HG03066 (cell line): ENCODE data around the gene ITGA4.

Source experiments
- ATAC-seq: cut with Tn5 transposase; IDR thresholded peaks from one replicate; pipeline ENCODE4 v1.9.1; 2021; ENCODE audit warnings: low read depth; ENCODE audit not compliant: unreplicated experiment

The ITGA4 gene

GRCh38 chr2:181457741-181458425 is 697 bp downstream of the ITGA4 start:
- peak; percentile 9 for ATAC-seq

DNA sequence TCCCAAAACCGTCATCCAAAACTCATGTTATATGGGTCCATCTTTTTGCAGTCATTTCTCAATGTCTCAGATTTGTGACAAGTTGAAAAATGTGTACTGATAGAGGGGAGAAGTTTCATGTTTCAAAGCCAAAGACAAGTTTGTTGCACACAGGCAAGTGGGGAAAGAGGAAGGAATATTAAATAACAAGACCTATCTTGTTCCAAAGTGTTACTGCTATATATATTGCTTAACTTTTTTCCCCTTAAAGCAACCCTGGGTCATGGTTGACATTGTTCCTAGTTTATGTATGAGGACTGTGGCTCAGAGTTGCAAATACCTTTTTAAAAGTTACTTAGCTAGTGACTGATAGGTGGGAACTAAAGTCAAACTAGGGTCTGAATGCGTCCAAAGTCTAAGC is 1.7 kb downstream of the ITGA4 start:
- no peak for ATAC-seq

DNA sequence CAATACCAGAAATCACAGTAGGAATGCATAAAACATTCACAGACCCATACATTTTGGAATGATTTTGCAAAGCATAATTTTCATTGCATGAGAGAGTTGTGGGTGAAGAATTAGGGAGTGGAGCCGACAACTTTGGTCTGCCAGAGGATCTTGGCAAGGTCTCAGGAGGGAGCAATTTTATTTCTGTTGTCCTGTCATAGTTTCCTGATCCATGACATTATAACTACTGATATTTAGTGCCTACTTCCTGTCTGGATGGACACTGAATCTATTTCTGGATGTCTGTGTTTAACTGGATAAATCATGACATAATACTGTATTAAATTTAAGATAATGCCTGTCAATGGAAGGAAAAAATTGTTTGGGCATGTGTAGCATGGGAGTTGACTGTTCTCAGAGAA is 2.4 kb downstream of the ITGA4 start:
- ATAC-seq: no peak

GRCh38 chr2:181461056-181461997 is 4.1 kb downstream of the ITGA4 start:
- ATAC-seq: no peak

GRCh38 chr2:181462033-181462432 is 4.8 kb downstream of the ITGA4 start:
- no peak for ATAC-seq

DNA sequence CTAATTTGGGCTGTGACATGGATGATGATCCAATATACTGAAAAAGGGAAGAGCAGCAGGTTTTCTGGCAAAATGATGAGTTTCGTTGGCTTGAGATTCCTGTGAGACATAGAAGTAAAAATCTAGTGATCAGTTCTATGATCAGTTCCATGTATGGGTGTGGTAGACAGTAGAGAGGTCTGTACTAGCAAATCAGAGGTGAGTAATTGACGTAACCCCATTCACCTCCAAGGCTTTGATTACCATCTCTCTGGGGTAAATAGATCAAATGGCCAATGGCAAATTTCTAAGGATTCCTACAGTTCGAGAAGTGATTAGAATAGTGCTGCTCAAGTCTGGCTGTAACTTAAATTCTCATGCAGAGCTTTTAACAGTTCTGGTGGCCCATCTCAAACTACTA is 6.4 kb downstream of the ITGA4 start:
- ATAC-seq: no peak

- no peak for ATAC-seq
Measured at GRCh38 chr2:181464966-181465365, 7.8 kb downstream of the ITGA4 start.

- ATAC-seq: no peak
Measured at GRCh38 chr2:181465676-181466375, 8.6 kb downstream of the ITGA4 start.

- no peak for ATAC-seq
Measured at GRCh38 chr2:181466661-181467576, 9.7 kb downstream of the ITGA4 start.

GRCh38 chr2:181467966-181468707 is 11.0 kb downstream of the ITGA4 start:
- no peak for ATAC-seq

- no peak for ATAC-seq
Measured at GRCh38 chr2:181468811-181469210, 11.6 kb downstream of the ITGA4 start.

- ATAC-seq: no peak
Measured at GRCh38 chr2:181471226-181471625, 14.0 kb downstream of the ITGA4 start.

GRCh38 chr2:181471783-181472182 is 14.6 kb downstream of the ITGA4 start:
- ATAC-seq: no peak

DNA sequence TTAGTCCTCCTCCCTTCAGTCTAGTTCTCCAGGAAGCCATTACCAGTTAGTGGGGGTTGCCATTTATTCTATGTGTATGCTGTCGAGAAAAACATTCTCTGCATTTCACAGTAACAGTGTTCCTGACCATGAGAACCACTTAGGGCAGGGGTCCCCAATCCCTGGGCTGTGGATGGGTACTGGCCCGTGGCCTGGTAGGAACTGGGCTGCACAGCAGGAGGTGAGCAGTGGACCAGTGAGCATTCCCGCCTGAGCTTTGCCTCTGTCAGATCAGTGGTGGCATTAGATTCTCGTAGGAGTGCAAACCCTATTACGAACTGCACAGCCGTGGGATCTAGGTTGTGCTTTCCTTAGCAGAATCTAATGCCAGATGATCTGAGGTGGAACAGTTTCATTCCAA is 15.8 kb downstream of the ITGA4 start:
- ATAC-seq: no peak

DNA sequence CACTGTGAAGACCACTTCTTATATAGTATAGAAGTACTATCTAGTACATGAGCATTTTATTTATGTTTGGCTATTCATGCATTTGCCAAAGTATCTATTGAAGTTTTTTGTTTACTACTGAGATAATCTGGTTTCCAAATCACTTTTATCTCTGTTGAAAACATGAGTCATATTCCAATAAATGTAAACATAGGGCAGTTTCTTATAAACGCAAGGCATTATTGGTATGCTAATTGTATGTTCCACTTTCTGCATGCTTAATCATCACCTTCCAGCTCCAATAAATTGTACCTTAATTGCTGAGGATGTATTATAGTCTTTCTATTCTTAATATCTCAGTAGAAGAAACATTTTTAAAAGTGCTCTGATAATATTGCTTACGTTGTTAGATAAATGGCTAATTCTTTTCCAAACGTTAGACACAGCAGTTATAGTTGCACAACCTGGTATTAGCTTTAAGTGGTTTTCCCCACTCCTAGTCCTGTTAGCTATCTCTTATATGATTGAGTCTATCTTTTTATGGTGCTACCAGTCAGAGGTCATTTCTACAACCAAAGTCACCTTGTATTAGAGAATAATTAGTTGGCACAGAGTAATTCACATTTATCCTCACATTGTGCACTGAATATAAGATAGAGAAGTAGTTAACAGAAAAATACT is 17.2 kb downstream of the ITGA4 start:
- no peak for ATAC-seq

GRCh38 chr2:181483211-181483610 is 26.0 kb downstream of the ITGA4 start:
- ATAC-seq: no peak

- ATAC-seq: no peak
Measured at GRCh38 chr2:181483876-181484275, 26.7 kb downstream of the ITGA4 start.

GRCh38 chr2:181484851-181485637 is 27.9 kb downstream of the ITGA4 start:
- no peak for ATAC-seq
